Panc1 (cell line): ENCODE measurements around the gene FUOM.

ENCODE experiments used
- POLR2AphosphoS5 ChIP-seq: IDR thresholded peaks from 2 replicates; pipeline ENCODE4 v1.6.1; 2012; ENCODE audit warnings: mild to moderate bottlenecking, low read depth, low read length, moderate library complexity
- TF ChIP-seq, protein P1 (sequence below): fragments of 450-650 bp; IDR thresholded peaks from 2 replicates; pipeline ENCODE4 v1.5.1; 2017; ENCODE audit warnings: mild to moderate bottlenecking
- TF ChIP-seq, protein P2 (sequence below), 2 experiments: IDR thresholded peaks; 2 replicates each; pipeline ENCODE4 v1.6.1; 2011 to 2012; ENCODE audit warnings: low read depth in 2 of 2, control low read depth in 1 of 2, low read length in 1 of 2, mild to moderate bottlenecking in 1 of 2, moderate library complexity in 1 of 2; ENCODE audit not compliant: insufficient read depth in 1 of 2

DNA sequence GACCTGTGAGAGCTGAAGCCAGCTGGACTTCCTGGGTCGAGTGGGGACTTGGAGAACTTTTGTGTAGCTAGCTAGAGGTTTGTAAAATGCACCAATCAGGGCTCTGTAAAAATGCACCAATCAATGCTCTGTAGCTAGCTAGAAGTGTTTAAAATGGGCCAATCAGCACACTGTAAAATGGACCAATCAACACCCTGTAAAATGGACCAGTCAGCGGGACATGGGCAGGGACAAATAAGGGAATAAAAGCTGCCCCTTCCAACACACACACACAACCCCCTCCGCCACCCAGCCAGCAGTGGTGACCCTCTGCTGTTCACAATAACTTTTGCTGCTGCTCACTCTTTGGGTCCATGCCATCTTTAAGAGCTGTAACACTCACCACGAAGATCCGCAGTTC lies 42.0 kb downstream of the FUOM start:
- TF ChIP-seq, protein P1, sequence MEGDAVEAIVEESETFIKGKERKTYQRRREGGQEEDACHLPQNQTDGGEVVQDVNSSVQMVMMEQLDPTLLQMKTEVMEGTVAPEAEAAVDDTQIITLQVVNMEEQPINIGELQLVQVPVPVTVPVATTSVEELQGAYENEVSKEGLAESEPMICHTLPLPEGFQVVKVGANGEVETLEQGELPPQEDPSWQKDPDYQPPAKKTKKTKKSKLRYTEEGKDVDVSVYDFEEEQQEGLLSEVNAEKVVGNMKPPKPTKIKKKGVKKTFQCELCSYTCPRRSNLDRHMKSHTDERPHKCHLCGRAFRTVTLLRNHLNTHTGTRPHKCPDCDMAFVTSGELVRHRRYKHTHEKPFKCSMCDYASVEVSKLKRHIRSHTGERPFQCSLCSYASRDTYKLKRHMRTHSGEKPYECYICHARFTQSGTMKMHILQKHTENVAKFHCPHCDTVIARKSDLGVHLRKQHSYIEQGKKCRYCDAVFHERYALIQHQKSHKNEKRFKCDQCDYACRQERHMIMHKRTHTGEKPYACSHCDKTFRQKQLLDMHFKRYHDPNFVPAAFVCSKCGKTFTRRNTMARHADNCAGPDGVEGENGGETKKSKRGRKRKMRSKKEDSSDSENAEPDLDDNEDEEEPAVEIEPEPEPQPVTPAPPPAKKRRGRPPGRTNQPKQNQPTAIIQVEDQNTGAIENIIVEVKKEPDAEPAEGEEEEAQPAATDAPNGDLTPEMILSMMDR: no peak
- TF ChIP-seq POLR2AphosphoS5: no peak
- TF ChIP-seq, protein P2, sequence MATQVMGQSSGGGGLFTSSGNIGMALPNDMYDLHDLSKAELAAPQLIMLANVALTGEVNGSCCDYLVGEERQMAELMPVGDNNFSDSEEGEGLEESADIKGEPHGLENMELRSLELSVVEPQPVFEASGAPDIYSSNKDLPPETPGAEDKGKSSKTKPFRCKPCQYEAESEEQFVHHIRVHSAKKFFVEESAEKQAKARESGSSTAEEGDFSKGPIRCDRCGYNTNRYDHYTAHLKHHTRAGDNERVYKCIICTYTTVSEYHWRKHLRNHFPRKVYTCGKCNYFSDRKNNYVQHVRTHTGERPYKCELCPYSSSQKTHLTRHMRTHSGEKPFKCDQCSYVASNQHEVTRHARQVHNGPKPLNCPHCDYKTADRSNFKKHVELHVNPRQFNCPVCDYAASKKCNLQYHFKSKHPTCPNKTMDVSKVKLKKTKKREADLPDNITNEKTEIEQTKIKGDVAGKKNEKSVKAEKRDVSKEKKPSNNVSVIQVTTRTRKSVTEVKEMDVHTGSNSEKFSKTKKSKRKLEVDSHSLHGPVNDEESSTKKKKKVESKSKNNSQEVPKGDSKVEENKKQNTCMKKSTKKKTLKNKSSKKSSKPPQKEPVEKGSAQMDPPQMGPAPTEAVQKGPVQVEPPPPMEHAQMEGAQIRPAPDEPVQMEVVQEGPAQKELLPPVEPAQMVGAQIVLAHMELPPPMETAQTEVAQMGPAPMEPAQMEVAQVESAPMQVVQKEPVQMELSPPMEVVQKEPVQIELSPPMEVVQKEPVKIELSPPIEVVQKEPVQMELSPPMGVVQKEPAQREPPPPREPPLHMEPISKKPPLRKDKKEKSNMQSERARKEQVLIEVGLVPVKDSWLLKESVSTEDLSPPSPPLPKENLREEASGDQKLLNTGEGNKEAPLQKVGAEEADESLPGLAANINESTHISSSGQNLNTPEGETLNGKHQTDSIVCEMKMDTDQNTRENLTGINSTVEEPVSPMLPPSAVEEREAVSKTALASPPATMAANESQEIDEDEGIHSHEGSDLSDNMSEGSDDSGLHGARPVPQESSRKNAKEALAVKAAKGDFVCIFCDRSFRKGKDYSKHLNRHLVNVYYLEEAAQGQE (IDR thresholded peaks at IDR 0.05; ENCODE audit: insufficient read depth in 1 of 2, low read depth in 2 of 2, low read length in 1 of 2): no peak
